SK-N-SH treated with all-trans-retinoic acid at 6 μM for 48 hours (cell line): ENCODE data around the gene RAB36.

ENCODE experiments used
- ATAC-seq: fragments of 200-7000 bp; cut with Tn5 transposase; 3 replicates; pipeline ENCODE4 v1.9.1; 2020; ENCODE audit warnings: mild to moderate bottlenecking, moderate library complexity
- ARNTL ChIP-seq: fragments of 450-650 bp; formaldehyde crosslinking; IDR thresholded peaks from 2 replicates; pipeline ENCODE4 v1.5.0; 2020; ENCODE audit warnings: low read depth, mild to moderate bottlenecking, moderate library complexity, borderline replicate concordance
- CSDC2 ChIP-seq: fragments of 250-450 bp; sonication (Bioruptor Pico); IDR thresholded peaks from 2 replicates; pipeline ENCODE4 v1.5.0; 2020; ENCODE audit warnings: mild to moderate bottlenecking, moderate library complexity
- ESRRG ChIP-seq: fragments of 250-450 bp; sonication (Bioruptor Pico); IDR thresholded peaks from 2 replicates; pipeline ENCODE4 v1.6.1; 2021; ENCODE audit warnings: mild to moderate bottlenecking
- GLIS3 ChIP-seq: fragments of 250-450 bp; sonication (Bioruptor Pico); IDR thresholded peaks from 2 replicates; pipeline ENCODE4 v1.5.0; 2020; ENCODE audit warnings: mild to moderate bottlenecking, moderate library complexity
- ISL1 ChIP-seq: fragments of 250-450 bp; sonication (Bioruptor Pico); IDR thresholded peaks from 2 replicates; pipeline ENCODE4 v2.1.2; 2022; ENCODE audit warnings: mild to moderate bottlenecking, moderate library complexity
- OSR1 ChIP-seq: fragments of 250-450 bp; sonication (Bioruptor Pico); IDR thresholded peaks from 2 replicates; pipeline ENCODE4 v1.8.0; 2022; ENCODE audit warnings: moderate library complexity, mild to moderate bottlenecking, inconsistent platforms
- PPARA ChIP-seq: fragments of 250-450 bp; sonication (Bioruptor Pico); IDR thresholded peaks from 2 replicates; pipeline ENCODE4 v1.5.0; 2020; ENCODE audit warnings: mild to moderate bottlenecking, borderline replicate concordance
- RARB ChIP-seq: fragments of 250-450 bp; sonication (Bioruptor Pico); IDR thresholded peaks from 2 replicates; pipeline ENCODE4 v1.8.0; 2021; ENCODE audit warnings: mild to moderate bottlenecking, moderate library complexity
- SNAI2 ChIP-seq: fragments of 250-450 bp; sonication (Bioruptor Pico); IDR thresholded peaks from 2 replicates; pipeline ENCODE4 v1.5.0; 2020; ENCODE audit warnings: mild to moderate bottlenecking, moderate library complexity
- TCF4 ChIP-seq: fragments of 250-450 bp; sonication (Bioruptor Pico); IDR thresholded peaks from 2 replicates; pipeline ENCODE4 v1.8.0; 2021; ENCODE audit warnings: mild to moderate bottlenecking, moderate library complexity, borderline replicate concordance
- ZC3H10 ChIP-seq: fragments of 250-450 bp; sonication (Bioruptor Pico); IDR thresholded peaks from 2 replicates; pipeline ENCODE4 v1.5.1; 2021; ENCODE audit warnings: mild to moderate bottlenecking, moderate library complexity
- ZFP3 ChIP-seq: fragments of 250-450 bp; sonication (Bioruptor Pico); IDR thresholded peaks from 2 replicates; pipeline ENCODE4 v1.5.0; 2020; ENCODE audit warnings: mild to moderate bottlenecking, moderate library complexity
- ZNF565 ChIP-seq: fragments of 450-650 bp; formaldehyde crosslinking; conservative IDR thresholded peaks from 2 replicates; pipeline ENCODE4 v1.5.0; 2020; ENCODE audit warnings: low read depth, mild to moderate bottlenecking, moderate library complexity
- ZNF8 ChIP-seq: fragments of 450-650 bp; formaldehyde crosslinking; IDR thresholded peaks from 2 replicates; pipeline ENCODE4 v1.5.0; 2020; ENCODE audit warnings: mild to moderate bottlenecking, moderate library complexity
- TF ChIP-seq, protein P1 (sequence below): fragments of 250-450 bp; sonication (Bioruptor Pico); IDR thresholded peaks from 2 replicates; pipeline ENCODE4 v1.8.0; 2020; ENCODE audit warnings: mild to moderate bottlenecking, moderate library complexity, borderline replicate concordance
- TF ChIP-seq, protein P2 (sequence below): fragments of 250-450 bp; sonication (Bioruptor Pico); IDR thresholded peaks from 2 replicates; pipeline ENCODE4 v1.5.1; 2021; ENCODE audit warnings: mild to moderate bottlenecking, moderate library complexity
- TF ChIP-seq, protein P3 (sequence below): fragments of 250-450 bp; sonication (Bioruptor Pico); IDR thresholded peaks from 2 replicates; pipeline ENCODE4 v1.8.0; 2021; ENCODE audit warnings: low read depth, mild to moderate bottlenecking, moderate library complexity, borderline replicate concordance
- TF ChIP-seq, protein P4 (sequence below): fragments of 250-450 bp; sonication (Bioruptor Pico); IDR thresholded peaks from 2 replicates; pipeline ENCODE4 v1.5.1; 2020; ENCODE audit warnings: low read depth, mild to moderate bottlenecking, moderate library complexity
- TF ChIP-seq, protein P5 (sequence below): fragments of 250-450 bp; sonication (Bioruptor Pico); IDR thresholded peaks from 2 replicates; pipeline ENCODE4 v1.5.0; 2020; ENCODE audit warnings: mild to moderate bottlenecking, moderate library complexity

Gene RAB36

DNA sequence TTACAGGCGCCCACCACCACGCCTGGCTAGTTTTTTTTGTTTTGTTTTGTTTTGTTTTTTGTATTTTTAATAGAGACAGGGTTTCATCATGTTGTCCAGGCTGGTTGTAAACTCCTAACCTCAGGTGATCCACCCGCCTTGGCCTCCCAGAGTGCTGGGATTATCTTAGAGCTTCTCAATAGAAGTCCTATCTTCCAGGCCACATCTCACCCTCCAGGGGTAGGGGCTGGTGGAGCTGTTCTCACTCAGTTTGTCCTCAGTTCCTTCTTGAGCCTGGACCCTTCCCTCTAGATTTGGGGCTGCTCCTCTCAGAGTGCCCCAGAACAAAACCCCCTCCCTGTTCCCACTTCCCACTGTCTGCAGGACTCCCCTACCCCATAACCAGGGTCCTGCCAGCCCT lies 66.3 kb downstream of the RAB36 start (continued):
- TF ChIP-seq, protein P1, sequence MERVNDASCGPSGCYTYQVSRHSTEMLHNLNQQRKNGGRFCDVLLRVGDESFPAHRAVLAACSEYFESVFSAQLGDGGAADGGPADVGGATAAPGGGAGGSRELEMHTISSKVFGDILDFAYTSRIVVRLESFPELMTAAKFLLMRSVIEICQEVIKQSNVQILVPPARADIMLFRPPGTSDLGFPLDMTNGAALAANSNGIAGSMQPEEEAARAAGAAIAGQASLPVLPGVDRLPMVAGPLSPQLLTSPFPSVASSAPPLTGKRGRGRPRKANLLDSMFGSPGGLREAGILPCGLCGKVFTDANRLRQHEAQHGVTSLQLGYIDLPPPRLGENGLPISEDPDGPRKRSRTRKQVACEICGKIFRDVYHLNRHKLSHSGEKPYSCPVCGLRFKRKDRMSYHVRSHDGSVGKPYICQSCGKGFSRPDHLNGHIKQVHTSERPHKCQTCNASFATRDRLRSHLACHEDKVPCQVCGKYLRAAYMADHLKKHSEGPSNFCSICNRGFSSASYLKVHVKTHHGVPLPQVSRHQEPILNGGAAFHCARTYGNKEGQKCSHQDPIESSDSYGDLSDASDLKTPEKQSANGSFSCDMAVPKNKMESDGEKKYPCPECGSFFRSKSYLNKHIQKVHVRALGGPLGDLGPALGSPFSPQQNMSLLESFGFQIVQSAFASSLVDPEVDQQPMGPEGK (CRISPR knock-in tag) = no peak
- TF ChIP-seq ZNF565 (CRISPR knock-in tag) = no peak

DNA sequence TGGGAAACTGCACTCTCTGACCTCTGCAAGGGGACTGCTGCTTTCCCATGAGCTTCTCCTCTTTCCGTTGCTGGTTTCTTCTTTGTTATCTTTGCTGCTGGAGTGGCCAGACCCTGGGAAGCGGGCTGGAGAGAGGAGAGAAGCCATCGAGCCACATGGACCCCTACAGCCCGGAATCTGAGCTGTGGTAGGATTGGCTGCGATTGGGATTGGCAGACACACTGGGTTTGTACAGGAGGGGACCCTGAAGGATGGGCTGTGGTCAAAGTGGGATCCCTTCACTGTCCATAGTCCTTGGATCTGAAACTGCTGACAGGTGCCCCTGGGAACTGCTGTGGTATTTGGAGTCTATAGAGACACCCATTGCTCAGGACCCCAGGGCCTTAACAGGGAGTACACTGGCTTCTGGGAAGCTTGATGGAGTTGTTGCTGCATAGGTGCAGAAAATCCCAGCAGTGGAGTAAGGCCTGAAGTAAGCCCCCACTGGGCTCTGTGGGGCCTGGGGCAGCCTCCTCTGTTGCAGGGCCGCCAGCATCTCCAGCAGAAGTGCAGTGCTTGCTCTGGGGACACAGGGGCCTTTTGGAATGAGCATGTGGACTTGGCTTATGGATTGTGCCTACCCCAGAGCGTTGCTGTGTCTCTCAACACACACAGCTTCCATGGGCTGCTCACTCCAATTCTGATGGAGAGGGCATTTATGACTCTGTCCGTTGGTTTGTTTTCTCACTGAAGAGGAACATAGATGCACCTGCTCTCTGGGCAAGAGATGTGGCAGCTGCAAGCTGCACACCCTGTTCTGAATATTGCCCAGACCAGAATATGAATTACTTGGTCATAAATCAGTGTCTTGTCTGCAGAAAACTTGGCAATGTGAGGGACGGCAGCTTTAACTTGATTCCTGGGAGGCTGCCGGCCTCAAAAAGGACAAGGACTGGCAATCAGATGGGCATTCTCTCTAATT lies 67.1 kb downstream of the RAB36 start:
- no peak for ATAC-seq

DNA sequence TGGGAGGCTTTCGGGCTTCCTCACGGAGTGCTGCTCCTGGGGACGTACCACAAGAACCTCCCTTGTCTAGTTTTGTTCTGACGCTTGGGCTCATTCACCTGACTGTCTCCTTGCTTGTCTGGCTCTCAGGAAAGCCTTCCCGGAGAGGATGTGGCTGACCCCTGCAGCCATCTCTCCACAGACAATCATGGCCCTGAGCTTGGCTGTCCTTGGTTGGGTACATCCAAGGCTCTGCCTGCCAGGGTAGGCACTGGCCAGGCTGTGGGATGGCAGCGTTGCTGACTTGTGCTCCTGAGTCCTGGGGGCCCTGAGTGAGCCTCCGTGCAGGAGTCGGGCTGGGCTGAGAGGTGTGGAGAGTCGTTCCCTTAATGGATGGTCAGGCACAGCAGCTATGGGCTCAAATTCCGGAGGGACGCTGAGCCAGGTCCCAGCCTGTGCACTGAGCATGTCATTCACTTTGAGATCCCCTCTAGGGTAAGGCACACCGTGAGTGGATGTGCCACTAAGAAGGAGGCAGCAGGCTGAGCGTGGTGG lies 67.8 kb downstream of the RAB36 start:
- TF ChIP-seq RARB (CRISPR knock-in tag) (no peak), ZC3H10 (CRISPR knock-in tag) (no peak), GLIS3 (CRISPR knock-in tag) (no peak), TCF4 (CRISPR knock-in tag) (no peak), CSDC2 (CRISPR knock-in tag) (no peak), ZFP3 (CRISPR knock-in tag) (no peak), OSR1 (CRISPR knock-in tag) (no peak), SNAI2 (no peak), ESRRG (no peak), ARNTL (CRISPR knock-in tag) (no peak), PPARA (CRISPR knock-in tag) (no peak), ISL1 (CRISPR knock-in tag) (no peak)
- TF ChIP-seq, protein P2, sequence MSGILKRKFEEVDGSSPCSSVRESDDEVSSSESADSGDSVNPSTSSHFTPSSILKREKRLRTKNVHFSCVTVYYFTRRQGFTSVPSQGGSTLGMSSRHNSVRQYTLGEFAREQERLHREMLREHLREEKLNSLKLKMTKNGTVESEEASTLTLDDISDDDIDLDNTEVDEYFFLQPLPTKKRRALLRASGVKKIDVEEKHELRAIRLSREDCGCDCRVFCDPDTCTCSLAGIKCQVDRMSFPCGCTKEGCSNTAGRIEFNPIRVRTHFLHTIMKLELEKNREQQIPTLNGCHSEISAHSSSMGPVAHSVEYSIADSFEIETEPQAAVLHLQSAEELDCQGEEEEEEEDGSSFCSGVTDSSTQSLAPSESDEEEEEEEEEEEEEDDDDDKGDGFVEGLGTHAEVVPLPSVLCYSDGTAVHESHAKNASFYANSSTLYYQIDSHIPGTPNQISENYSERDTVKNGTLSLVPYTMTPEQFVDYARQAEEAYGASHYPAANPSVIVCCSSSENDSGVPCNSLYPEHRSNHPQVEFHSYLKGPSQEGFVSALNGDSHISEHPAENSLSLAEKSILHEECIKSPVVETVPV (CRISPR knock-in tag) = no peak
- TF ChIP-seq, protein P3, sequence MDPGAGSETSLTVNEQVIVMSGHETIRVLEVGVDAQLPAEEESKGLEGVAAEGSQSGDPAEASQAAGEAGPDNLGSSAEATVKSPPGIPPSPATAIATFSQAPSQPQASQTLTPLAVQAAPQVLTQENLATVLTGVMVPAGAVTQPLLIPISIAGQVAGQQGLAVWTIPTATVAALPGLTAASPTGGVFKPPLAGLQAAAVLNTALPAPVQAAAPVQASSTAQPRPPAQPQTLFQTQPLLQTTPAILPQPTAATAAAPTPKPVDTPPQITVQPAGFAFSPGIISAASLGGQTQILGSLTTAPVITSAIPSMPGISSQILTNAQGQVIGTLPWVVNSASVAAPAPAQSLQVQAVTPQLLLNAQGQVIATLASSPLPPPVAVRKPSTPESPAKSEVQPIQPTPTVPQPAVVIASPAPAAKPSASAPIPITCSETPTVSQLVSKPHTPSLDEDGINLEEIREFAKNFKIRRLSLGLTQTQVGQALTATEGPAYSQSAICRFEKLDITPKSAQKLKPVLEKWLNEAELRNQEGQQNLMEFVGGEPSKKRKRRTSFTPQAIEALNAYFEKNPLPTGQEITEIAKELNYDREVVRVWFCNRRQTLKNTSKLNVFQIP (CRISPR knock-in tag) = no peak
- TF ChIP-seq, protein P4, sequence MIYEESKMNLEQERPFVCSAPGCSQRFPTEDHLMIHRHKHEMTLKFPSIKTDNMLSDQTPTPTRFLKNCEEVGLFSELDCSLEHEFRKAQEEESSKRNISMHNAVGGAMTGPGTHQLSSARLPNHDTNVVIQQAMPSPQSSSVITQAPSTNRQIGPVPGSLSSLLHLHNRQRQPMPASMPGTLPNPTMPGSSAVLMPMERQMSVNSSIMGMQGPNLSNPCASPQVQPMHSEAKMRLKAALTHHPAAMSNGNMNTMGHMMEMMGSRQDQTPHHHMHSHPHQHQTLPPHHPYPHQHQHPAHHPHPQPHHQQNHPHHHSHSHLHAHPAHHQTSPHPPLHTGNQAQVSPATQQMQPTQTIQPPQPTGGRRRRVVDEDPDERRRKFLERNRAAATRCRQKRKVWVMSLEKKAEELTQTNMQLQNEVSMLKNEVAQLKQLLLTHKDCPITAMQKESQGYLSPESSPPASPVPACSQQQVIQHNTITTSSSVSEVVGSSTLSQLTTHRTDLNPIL (CRISPR knock-in tag) = no peak
- TF ChIP-seq, protein P5, sequence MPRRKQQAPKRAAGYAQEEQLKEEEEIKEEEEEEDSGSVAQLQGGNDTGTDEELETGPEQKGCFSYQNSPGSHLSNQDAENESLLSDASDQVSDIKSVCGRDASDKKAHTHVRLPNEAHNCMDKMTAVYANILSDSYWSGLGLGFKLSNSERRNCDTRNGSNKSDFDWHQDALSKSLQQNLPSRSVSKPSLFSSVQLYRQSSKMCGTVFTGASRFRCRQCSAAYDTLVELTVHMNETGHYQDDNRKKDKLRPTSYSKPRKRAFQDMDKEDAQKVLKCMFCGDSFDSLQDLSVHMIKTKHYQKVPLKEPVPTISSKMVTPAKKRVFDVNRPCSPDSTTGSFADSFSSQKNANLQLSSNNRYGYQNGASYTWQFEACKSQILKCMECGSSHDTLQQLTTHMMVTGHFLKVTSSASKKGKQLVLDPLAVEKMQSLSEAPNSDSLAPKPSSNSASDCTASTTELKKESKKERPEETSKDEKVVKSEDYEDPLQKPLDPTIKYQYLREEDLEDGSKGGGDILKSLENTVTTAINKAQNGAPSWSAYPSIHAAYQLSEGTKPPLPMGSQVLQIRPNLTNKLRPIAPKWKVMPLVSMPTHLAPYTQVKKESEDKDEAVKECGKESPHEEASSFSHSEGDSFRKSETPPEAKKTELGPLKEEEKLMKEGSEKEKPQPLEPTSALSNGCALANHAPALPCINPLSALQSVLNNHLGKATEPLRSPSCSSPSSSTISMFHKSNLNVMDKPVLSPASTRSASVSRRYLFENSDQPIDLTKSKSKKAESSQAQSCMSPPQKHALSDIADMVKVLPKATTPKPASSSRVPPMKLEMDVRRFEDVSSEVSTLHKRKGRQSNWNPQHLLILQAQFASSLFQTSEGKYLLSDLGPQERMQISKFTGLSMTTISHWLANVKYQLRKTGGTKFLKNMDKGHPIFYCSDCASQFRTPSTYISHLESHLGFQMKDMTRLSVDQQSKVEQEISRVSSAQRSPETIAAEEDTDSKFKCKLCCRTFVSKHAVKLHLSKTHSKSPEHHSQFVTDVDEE = no peak
- no peak for ATAC-seq

More for the DNA sequence above, 67.1 kb downstream of the RAB36 start:
- no peak for TF ChIP-seq PPARA (CRISPR knock-in tag)
- no peak for TF ChIP-seq RARB (CRISPR knock-in tag)
- TF ChIP-seq ZNF8 (CRISPR knock-in tag) = no peak
- TF ChIP-seq OSR1 (CRISPR knock-in tag) = no peak
- no peak for TF ChIP-seq GLIS3 (CRISPR knock-in tag)
